SK-N-SH (cell line): ENCODE data around the gene FCGBP. TPM values are rescaled to one million over a fixed set of nuclear protein-coding genes. Genes with fewer than 3 reads are reported as not detected.

Source experiments
- CTCF ChIA-PET: fragments of 300-600, 350-600 bp; formaldehyde crosslinking; extraction: SDS; loops from one replicate; lab custom pipeline; 2021; lab: Yijun Ruan, JAX
- POLR2A ChIA-PET: fragments of 350-600 bp; sonication (Branson Sonifier 250); formaldehyde crosslinking; extraction: SDS; loops from one replicate; lab custom pipeline; 2020; ENCODE audit warnings: antibody characterized with exemption, inconsistent platforms; lab: Yijun Ruan, JAX
- DNase-seq: peaks from one replicate; pipeline ENCODE4 v3.0.0; 2012
- H2AFZ ChIP-seq: fragments of 200-600 bp; sonication (generic); 2 replicates; pipeline ENCODE4 v1.8.1; 2016; ENCODE audit warnings: antibody characterized with exemption, mild to moderate bottlenecking, low read depth
- H3F3A ChIP-seq: fragments of 200-600 bp; sonication (generic); replicated peaks from 2 replicates; pipeline ENCODE3; 2016; ENCODE audit warnings: antibody characterized with exemption, mild to moderate bottlenecking; ENCODE audit not compliant: insufficient read depth
- H3K27ac ChIP-seq, 2 experiments: fragments of 200-500 bp in 1 of 2; fragments of 200-600 bp in 1 of 2; sonication (Bioruptor generic) in 1 of 2; sonication (generic), shearing (Covaris generic) in 1 of 2; 2 replicates each; pipeline versions ENCODE4 v1.5.1 to v1.6.1; 2014 to 2016; ENCODE audit warnings: low read depth in 2 of 2, inconsistent platforms in 1 of 2, low read length in 1 of 2, mild to moderate bottlenecking in 1 of 2, mixed read lengths in 1 of 2
- H3K27me3 ChIP-seq: fragments of 200-600 bp; sonication (generic), shearing (Covaris generic); 2 replicates; pipeline ENCODE4 v1.6.1; 2016; ENCODE audit warnings: mixed run types; ENCODE audit not compliant: insufficient read depth
- H3K36me3 ChIP-seq, 2 experiments: fragments of 200-500 bp in 1 of 2; fragments of 200-600 bp in 1 of 2; sonication (Bioruptor generic) in 1 of 2; sonication (generic) in 1 of 2; replicated peaks in 1 of 2; 2 replicates each; pipeline versions ENCODE3 to v1.5.1; 2014 to 2016; ENCODE audit warnings: low read length in 1 of 2, mild to moderate bottlenecking in 1 of 2; ENCODE audit not compliant: insufficient read depth in 2 of 2, control insufficient read depth in 1 of 2
- H3K4me1 ChIP-seq, 2 experiments: fragments of 200-500 bp in 1 of 2; fragments of 200-600 bp in 1 of 2; sonication (Bioruptor generic) in 1 of 2; sonication (generic), shearing (Covaris generic) in 1 of 2; 2 replicates each; pipeline versions ENCODE4 v1.5.1 to v1.6.1; 2014 to 2016; ENCODE audit warnings: low read depth in 1 of 2, low read length in 1 of 2, mixed run types in 1 of 2; ENCODE audit not compliant: insufficient read depth in 2 of 2, control insufficient read depth in 1 of 2
- H3K4me2 ChIP-seq: fragments of 200-600 bp; sonication (generic), shearing (Covaris generic); 2 replicates; pipeline ENCODE4 v1.6.1; 2017; ENCODE audit warnings: mixed run types
- H3K4me3 ChIP-seq, 2 experiments: fragments of 200-500 bp in 1 of 2; fragments of 200-600 bp in 1 of 2; sonication (Bioruptor generic) in 1 of 2; sonication (generic), shearing (Covaris generic) in 1 of 2; 2 replicates each; pipeline versions ENCODE4 v1.5.1 to v1.8.1; 2014 to 2016; ENCODE audit warnings: low read depth in 2 of 2, inconsistent platforms in 1 of 2, low read length in 1 of 2, mild to moderate bottlenecking in 1 of 2, mixed read lengths in 1 of 2, moderate library complexity in 1 of 2
- H3K79me2 ChIP-seq: fragments of 200-600 bp; sonication (generic); 2 replicates; pipeline ENCODE4 v1.8.1; 2017; ENCODE audit warnings: mild to moderate bottlenecking; ENCODE audit not compliant: insufficient read depth
- H3K9ac ChIP-seq: fragments of 200-600 bp; sonication (generic); 2 replicates; pipeline ENCODE4 v1.6.1; 2017; ENCODE audit warnings: mixed run types
- H3K9me2 ChIP-seq: fragments of 200-600 bp; sonication (generic); 2 replicates; pipeline ENCODE4 v1.6.1; 2017; ENCODE audit warnings: mixed run types
- H3K9me3 ChIP-seq: fragments of 200-600 bp; sonication (generic); 2 replicates; pipeline ENCODE4 v1.6.1; 2017; ENCODE audit warnings: mixed run types, mild to moderate bottlenecking, moderate library complexity
- H4K20me1 ChIP-seq: fragments of 200-600 bp; sonication (generic); 2 replicates; pipeline ENCODE4 v1.6.1; 2017; ENCODE audit warnings: mild to moderate bottlenecking, mixed run types; ENCODE audit not compliant: insufficient read depth
- CHD2 ChIP-seq: fragments of 150-350 bp; IDR thresholded peaks from 2 replicates; pipeline ENCODE4 v1.6.1; 2018; ENCODE audit warnings: low read length; ENCODE audit not compliant: partially characterized antibody
- EZH2phosphoT487 ChIP-seq: fragments of 200-600 bp; sonication (generic); IDR thresholded peaks from 2 replicates; pipeline ENCODE4 v1.6.1; 2017; ENCODE audit warnings: low read depth, mixed run types, mild to moderate bottlenecking, antibody characterized with exemption, moderate library complexity, borderline replicate concordance
- FOSL2 ChIP-seq: IDR thresholded peaks from 2 replicates; pipeline ENCODE4 v1.4.0; 2012; ENCODE audit warnings: low read depth, mild to moderate bottlenecking, moderate library complexity, borderline replicate concordance
- FOXJ3 ChIP-seq: sonication (generic); formaldehyde crosslinking; IDR thresholded peaks from 2 replicates; pipeline ENCODE4 v1.5.1; 2020; ENCODE audit warnings: mild to moderate bottlenecking, missing genetic modification reagents
- GABPA ChIP-seq: IDR thresholded peaks from 2 replicates; pipeline ENCODE4 v1.4.0; 2012; ENCODE audit warnings: low read depth, mild to moderate bottlenecking
- JUND ChIP-seq: IDR thresholded peaks from 2 replicates; pipeline ENCODE4 v1.4.0; 2012
- MEF2A ChIP-seq: IDR thresholded peaks from 2 replicates; pipeline ENCODE4 v1.4.0; 2012; ENCODE audit warnings: low read depth, borderline replicate concordance
- NRF1 ChIP-seq: IDR thresholded peaks from 2 replicates; pipeline ENCODE4 v1.6.1; 2012; ENCODE audit warnings: low read depth, mild to moderate bottlenecking, low read length
- POLR2AphosphoS5 ChIP-seq: IDR thresholded peaks from 2 replicates; pipeline ENCODE4 v1.6.1; 2012; ENCODE audit warnings: low read depth, low read length
- RFX5 ChIP-seq: IDR thresholded peaks from 2 replicates; pipeline ENCODE4 v1.6.1; 2012; ENCODE audit warnings: mild to moderate bottlenecking, improper control_type of control experiment, low read length
- SIN3A ChIP-seq: IDR thresholded peaks from 2 replicates; pipeline ENCODE4 v1.6.1; 2012; ENCODE audit warnings: low read depth, mild to moderate bottlenecking, low read length, moderate library complexity, borderline replicate concordance
- SMC3 ChIP-seq: IDR thresholded peaks from 2 replicates; pipeline ENCODE4 v1.6.1; 2012; ENCODE audit warnings: low read depth, low read length, improper control_type of control experiment
- TEAD4 ChIP-seq: IDR thresholded peaks from 2 replicates; pipeline ENCODE4 v1.4.0; 2012; ENCODE audit warnings: mild to moderate bottlenecking, borderline replicate concordance; ENCODE audit not compliant: insufficient read depth
- WGBS: methylation state at CpG from one replicate; pipeline ENCODE4 v1.1.6; 2017; ENCODE audit warnings: low lambda C conversion rate; 5-methylcytosine and 5-hydroxymethylcytosine counted together
- polyA plus RNA-seq, 3 experiments: library from polyadenylated mRNA; depleted of rRNA; stranded (reverse); fragments of >200 nt; gene quantifications; 2 replicates each; pipeline ENCODE4 v1.2.3, GENCODE V29; 2012
- TF ChIP-seq, protein P1 (sequence below): IDR thresholded peaks from 2 replicates; pipeline ENCODE4 v1.4.0; 2012; ENCODE audit warnings: low read depth, borderline replicate concordance
- TF ChIP-seq, protein P2 (sequence below): IDR thresholded peaks from 2 replicates; pipeline ENCODE4 v1.6.1; 2012; ENCODE audit warnings: mild to moderate bottlenecking, low read depth, low read length, moderate library complexity
- TF ChIP-seq, protein P3 (sequence below): IDR thresholded peaks from 2 replicates; pipeline ENCODE4 v1.4.0; 2012; ENCODE audit warnings: low read depth
- TF ChIP-seq, protein P4 (sequence below): fragments of 200-600 bp; sonication (generic); IDR thresholded peaks from 2 replicates; pipeline ENCODE4 v1.6.1; 2017; ENCODE audit warnings: antibody characterized with exemption, mild to moderate bottlenecking, moderate library complexity
- TF ChIP-seq, protein P5 (sequence below): IDR thresholded peaks from 2 replicates; pipeline ENCODE4; 2012
- TF ChIP-seq, protein P6 (sequence below): fragments of 150-350 bp; IDR thresholded peaks from 2 replicates; pipeline ENCODE4 v1.6.1; 2016; ENCODE audit warnings: mild to moderate bottlenecking, low read depth, low read length

Gene FCGBP
- polyA plus RNA-seq, 1 of the 3 experiments (the other 2 are of a cell fraction), result 0.07 TPM

DNA sequence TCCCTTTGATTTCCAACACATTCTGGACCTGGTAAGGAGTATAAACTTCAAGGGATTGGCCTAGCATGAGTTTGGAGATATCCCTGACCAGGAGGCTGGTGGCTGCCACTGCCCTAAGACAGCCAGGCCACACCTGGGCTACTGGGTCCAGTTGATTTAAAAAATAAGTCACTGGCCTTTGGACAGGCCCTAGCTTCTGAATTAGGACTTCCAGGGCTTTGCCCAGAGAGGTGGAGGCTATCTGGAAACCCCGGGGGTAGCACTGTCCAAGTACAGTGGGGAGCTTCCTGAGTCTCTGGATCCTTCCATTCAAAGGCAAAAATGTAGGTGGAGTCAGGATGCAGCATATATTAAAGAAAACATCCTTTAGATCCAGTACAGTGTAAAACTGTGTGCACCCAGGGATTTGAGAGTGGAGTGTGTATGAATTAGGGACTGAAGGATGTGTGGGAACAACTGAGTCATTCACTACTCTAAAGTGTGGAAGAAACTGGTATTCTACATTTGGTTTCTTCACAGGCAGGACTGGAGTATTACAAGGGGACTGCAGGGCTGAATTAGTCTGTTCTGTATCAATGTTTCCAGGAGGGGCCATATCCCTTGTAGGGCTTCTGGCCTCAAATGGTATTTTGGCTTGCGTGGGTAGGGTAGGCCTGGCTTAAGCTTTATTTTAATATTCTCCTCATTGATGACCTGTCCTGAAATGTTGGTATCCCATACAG, 14.8 kb upstream of the FCGBP start (continued):
- TF ChIP-seq, protein P1, sequence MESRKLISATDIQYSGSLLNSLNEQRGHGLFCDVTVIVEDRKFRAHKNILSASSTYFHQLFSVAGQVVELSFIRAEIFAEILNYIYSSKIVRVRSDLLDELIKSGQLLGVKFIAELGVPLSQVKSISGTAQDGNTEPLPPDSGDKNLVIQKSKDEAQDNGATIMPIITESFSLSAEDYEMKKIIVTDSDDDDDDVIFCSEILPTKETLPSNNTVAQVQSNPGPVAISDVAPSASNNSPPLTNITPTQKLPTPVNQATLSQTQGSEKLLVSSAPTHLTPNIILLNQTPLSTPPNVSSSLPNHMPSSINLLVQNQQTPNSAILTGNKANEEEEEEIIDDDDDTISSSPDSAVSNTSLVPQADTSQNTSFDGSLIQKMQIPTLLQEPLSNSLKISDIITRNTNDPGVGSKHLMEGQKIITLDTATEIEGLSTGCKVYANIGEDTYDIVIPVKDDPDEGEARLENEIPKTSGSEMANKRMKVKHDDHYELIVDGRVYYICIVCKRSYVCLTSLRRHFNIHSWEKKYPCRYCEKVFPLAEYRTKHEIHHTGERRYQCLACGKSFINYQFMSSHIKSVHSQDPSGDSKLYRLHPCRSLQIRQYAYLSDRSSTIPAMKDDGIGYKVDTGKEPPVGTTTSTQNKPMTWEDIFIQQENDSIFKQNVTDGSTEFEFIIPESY, result no peak
- no peak for TF ChIP-seq EZH2phosphoT487
- no peak for TF ChIP-seq RFX5
- TF ChIP-seq FOSL2, result no peak
- TF ChIP-seq, protein P2, sequence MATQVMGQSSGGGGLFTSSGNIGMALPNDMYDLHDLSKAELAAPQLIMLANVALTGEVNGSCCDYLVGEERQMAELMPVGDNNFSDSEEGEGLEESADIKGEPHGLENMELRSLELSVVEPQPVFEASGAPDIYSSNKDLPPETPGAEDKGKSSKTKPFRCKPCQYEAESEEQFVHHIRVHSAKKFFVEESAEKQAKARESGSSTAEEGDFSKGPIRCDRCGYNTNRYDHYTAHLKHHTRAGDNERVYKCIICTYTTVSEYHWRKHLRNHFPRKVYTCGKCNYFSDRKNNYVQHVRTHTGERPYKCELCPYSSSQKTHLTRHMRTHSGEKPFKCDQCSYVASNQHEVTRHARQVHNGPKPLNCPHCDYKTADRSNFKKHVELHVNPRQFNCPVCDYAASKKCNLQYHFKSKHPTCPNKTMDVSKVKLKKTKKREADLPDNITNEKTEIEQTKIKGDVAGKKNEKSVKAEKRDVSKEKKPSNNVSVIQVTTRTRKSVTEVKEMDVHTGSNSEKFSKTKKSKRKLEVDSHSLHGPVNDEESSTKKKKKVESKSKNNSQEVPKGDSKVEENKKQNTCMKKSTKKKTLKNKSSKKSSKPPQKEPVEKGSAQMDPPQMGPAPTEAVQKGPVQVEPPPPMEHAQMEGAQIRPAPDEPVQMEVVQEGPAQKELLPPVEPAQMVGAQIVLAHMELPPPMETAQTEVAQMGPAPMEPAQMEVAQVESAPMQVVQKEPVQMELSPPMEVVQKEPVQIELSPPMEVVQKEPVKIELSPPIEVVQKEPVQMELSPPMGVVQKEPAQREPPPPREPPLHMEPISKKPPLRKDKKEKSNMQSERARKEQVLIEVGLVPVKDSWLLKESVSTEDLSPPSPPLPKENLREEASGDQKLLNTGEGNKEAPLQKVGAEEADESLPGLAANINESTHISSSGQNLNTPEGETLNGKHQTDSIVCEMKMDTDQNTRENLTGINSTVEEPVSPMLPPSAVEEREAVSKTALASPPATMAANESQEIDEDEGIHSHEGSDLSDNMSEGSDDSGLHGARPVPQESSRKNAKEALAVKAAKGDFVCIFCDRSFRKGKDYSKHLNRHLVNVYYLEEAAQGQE, result no peak

DNA sequence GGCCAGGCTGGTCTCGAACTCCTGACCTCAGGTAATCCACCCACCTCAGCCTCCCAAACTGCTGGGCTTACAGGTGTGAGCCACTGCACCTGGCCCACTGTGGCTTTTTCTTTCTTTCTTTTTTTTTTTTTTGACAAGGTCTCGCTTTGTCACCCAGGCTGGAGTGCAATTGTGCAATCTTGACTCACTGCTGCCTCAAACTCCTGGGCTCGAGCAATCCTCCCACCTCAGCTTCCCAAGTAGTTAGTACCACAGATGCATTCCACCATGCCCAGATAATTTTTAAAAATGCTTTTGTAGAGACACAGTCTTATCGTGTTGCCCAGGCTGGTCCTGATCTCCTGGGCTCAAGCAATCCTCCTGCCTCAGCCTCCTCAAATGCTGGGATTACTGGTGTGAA, 12.1 kb upstream of the FCGBP start:
- DNase-seq, result no peak
- no peaks in the 10 kb centered on the region for H3K9me3 ChIP-seq
- H3K4me3 ChIP-seq, result no peak overlapping the region
- H3K27ac ChIP-seq, result no peak overlapping the region
- WGBS, result 71% methylated on average over 4 of the region's 4 CpGs
- H3K4me2 ChIP-seq, result no peak overlapping the region
- no peaks in the 10 kb centered on the region for H3K27me3 ChIP-seq
- no peak overlapping the region for H3K9ac ChIP-seq
- no peak overlapping the region for H2AFZ ChIP-seq
- CTCF ChIA-PET, result interaction anchor here (1.1 to 1.5 kb wide), 2 partner anchors 10 to 24 kb away, joined by 3 to 10 read pairs; partner anchors contain the start of gene PSMC4
- no peaks in the 10 kb centered on the region for H3F3A ChIP-seq
- TF ChIP-seq MEF2A (no peak), FOXJ3 (CRISPR knock-in tag) (no peak), SMC3 (no peak), FOSL2 (no peak), EZH2phosphoT487 (no peak), JUND (no peak), CHD2 (no peak), SIN3A (no peak), NRF1 (no peak), TEAD4 (no peak), GABPA (no peak), POLR2AphosphoS5 (no peak)
- TF ChIP-seq, protein P3, sequence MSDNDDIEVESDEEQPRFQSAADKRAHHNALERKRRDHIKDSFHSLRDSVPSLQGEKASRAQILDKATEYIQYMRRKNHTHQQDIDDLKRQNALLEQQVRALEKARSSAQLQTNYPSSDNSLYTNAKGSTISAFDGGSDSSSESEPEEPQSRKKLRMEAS, result no peak
- TF ChIP-seq, protein P4, sequence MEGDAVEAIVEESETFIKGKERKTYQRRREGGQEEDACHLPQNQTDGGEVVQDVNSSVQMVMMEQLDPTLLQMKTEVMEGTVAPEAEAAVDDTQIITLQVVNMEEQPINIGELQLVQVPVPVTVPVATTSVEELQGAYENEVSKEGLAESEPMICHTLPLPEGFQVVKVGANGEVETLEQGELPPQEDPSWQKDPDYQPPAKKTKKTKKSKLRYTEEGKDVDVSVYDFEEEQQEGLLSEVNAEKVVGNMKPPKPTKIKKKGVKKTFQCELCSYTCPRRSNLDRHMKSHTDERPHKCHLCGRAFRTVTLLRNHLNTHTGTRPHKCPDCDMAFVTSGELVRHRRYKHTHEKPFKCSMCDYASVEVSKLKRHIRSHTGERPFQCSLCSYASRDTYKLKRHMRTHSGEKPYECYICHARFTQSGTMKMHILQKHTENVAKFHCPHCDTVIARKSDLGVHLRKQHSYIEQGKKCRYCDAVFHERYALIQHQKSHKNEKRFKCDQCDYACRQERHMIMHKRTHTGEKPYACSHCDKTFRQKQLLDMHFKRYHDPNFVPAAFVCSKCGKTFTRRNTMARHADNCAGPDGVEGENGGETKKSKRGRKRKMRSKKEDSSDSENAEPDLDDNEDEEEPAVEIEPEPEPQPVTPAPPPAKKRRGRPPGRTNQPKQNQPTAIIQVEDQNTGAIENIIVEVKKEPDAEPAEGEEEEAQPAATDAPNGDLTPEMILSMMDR, result no peak
- TF ChIP-seq, protein P5, sequence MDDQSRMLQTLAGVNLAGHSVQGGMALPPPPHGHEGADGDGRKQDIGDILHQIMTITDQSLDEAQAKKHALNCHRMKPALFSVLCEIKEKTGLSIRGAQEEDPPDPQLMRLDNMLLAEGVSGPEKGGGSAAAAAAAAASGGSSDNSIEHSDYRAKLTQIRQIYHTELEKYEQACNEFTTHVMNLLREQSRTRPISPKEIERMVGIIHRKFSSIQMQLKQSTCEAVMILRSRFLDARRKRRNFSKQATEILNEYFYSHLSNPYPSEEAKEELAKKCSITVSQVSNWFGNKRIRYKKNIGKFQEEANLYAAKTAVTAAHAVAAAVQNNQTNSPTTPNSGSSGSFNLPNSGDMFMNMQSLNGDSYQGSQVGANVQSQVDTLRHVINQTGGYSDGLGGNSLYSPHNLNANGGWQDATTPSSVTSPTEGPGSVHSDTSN, result no peak
- TF ChIP-seq, protein P6, sequence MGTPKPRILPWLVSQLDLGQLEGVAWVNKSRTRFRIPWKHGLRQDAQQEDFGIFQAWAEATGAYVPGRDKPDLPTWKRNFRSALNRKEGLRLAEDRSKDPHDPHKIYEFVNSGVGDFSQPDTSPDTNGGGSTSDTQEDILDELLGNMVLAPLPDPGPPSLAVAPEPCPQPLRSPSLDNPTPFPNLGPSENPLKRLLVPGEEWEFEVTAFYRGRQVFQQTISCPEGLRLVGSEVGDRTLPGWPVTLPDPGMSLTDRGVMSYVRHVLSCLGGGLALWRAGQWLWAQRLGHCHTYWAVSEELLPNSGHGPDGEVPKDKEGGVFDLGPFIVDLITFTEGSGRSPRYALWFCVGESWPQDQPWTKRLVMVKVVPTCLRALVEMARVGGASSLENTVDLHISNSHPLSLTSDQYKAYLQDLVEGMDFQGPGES, result no peak
- TF ChIP-seq, all 33 proteins: peak for 0
- POLR2A ChIA-PET, result no interaction called here
- Histone ChIP-seq H3K9me2 (no peaks in the 10 kb centered on the region), H3K4me1 (no peaks in the 10 kb centered on the region; a peak in 2 of 4 replicates), H4K20me1 (no peaks in the 10 kb centered on the region), H3K79me2 (no peaks in the 10 kb centered on the region), H3K36me3 (no peaks in the 10 kb centered on the region)
